Activated gamma-delta T cell (primary cell): ENCODE measurements around the gene XG.
"Not testable (repeated sequence)": the region's sequence is repeated elsewhere in the genome, so short reads cannot be mapped to it uniquely, and the experiment has no call there.

Source experiments
- DNase-seq: peaks from one replicate; lab custom pipeline; 2025; lab: John Stamatoyannopoulos, UW

The XG gene

DNA sequence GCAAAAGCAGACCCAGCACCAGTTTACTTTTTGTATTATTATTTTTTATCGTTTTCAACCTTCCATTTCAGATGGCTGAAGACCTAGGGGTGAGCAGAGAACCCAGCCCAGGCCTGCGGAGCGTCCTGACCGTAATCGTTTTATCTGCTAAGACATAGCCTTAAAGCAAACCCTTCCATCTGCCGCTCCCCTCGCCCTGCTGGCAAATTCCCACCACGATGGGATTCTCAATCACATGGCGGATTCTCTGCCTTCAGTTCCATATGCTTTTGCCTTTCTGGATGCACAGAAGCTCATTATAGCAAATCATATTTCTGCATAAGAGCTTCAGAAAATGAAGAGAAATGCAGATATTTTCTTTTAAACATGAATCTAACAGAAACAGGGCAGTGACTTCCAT lies 18.6 kb upstream of the XG start:
- no peak for DNase-seq

DNA sequence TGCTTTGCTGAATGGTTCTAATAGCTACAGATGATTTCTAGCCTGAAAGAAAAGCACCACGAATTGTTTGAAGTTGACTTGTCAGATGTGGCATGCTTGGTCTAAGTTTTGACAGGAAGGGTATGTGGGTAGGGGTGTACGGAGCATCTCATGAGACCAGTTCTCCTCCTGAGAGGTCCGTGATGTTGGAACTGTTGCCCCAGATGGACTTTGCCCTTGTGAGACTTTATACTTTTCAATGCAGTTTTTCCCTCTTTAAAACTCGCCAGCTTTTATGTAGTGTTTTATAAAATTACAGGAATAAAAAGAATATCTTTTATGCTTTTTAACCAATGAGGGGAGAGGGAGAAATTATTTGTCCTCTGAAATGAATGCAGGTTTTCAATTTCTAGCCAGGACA lies 16.6 kb upstream of the XG start:
- DNase-seq = no peak

DNA sequence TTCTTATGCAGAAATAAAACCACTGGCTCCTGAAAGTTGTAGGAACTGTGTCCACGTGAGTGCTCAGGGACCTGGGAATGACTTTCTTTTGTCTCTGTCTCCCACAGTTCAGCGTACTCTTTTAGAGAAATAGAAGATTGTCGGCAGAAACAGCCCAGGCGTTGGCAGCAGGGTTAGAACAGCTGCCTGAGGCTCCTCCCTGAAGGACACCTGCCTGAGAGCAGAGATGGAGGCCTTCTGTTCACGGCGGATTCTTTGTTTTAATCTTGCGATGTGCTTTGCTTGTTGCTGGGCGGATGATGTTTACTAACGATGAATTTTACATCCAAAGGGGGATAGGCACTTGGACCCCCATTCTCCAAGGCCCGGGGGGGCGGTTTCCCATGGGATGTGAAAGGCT lies 11.2 kb upstream of the XG start:
- no peak for DNase-seq

DNA sequence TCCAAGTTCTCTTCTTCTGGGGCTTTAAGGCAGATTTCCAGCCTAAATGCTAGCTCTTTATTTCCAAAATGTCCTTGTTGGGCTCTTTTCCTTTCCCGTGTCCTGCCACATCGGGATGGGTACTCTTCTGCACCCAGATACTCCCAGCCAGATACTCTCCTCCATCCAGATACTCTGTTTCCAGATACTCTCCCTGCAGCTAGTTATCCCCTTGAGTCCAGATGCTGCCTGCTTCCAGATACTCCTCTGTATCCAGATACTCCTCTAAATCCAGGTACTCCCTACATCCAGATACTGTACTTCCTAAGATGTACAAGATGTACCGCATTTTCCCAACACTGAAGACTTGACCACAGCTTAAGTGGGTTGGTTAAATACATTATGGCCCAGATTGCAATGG lies 10.5 kb upstream of the XG start:
- no peak for DNase-seq

DNA sequence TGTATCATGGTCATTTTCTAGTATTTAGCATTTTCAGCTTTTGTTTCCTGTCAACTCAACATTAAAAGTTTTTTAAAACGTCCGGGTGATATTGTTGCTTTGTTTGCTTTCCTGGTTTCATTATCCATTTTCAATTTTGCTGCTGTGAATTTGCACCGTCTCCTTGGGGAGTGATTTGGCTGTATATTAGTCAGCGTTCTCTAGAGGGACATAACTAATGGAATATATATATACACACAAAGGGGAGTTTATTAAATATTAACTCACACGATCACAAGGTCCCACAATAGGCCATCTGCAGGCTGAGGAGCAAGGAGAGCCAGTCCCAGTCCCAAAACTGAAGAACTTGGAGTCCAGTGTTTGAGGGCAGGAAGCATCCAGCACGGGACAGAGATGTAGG lies 5.6 kb upstream of the XG start:
- not testable (repeated sequence) for DNase-seq

DNA sequence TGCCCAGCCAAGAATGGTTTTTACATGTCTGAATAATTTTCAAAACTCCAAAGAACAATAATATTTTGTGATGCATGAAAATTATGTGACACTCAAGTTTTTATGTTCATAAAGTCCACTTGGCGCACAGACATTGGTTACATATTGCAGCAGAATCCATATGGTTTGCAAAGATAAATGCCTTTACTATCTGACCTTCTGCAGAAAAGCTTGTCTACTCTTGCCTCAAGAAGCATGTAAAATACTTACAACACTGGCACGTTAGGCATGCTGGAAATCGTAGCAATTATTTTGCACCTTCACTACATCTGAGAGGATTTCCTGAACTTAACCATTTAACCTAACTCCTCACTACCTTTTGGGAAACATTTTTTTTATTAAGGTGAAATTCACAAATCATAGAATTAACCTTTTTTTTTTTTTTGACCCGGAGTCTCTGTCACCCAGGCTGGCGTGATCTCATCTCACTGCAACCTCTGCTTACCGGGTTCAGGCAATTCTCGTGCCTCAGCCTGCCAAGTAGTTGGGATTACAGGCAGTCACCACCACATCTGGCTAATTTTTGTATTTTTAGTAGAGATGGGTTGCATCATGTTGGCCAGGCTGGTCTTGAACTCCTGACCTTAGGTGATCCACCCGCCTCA lies 3.5 kb upstream of the XG start:
- no peak for DNase-seq

DNA sequence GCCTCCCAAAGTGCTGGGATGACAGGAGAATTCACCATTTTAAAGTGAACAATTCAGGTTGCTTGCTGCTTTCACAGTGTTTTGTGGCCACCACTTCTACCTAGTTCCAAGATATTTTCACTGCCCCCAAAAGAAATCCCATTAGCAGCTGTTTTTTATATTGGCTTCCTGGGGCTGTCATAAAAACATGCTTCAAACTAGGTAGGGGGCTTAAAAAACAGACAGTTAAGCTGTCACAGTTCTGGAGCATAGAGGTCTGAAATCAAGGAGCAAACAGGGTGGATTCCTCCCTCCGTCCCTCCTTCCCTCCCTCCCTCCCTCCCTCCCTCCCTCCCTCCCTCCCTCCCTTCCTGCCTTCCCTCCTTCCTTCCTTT lies 3.0 kb upstream of the XG start:
- DNase-seq = no peak

DNA sequence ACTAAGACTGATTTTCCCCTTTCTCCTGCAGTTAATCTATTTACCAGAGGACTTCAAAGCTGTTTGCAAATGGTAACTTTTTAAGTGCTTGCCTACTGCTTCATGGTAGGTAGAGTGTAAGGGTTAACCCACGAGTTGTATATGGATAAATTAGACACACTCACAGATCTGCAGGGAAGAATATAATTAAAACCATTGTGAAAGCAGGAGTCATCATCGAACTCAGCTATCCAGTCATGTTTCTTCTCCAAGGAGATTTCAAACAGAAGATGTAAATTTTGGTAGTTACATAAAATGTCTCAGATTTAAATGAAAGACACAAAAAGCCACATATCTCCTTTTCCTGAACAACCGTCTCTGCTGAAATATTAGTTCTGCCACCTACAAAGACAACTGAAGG lies 549 bp upstream of the XG start:
- DNase-seq = no peak

DNA sequence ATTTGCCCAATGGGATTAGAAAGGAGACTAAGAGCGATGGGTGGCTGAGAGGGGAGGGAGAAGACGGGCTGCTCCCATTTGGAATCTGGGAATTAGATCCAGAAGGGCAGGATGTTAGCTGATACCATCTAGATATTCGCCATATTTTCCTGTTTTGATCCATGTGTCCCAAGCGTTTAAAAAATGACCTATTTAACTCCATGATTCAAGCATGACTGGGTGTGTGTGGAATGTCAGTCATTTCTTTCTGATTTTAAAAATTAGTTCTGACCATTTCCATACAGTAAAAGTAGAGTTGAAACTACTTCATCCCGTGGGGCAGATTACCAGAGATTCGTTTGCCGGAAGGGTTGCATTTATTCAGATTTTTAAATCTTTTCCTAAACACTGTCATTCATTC lies 601 bp downstream of the XG start:
- not testable (repeated sequence) for DNase-seq

DNA sequence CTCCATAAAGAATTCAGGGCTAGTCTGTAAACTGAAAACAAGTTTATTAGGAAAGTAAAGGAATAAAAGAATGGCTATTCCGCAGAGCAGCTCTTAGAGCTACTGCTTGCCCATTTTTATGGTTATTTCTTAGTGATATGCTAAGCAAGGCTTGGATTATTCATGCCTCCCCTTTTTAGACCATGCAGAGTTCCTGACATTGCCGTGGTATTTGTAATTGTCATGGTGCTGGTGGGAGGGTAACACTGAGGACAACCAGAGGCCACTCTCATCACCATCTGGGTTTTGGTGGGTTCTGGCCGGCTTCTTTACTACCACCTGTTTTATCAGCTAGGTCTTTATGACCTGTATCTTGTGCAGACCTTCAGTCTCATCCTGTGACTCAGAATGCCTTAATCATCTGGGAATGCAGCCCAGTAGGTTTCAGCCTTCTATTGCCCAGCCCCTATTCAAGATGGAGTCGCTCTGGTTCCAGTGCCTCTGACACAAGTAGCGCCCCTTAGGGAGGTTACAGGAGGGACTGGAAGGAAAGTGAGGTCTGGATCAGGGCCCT lies 3.4 kb downstream of the XG start:
- DNase-seq = not testable (repeated sequence)

DNA sequence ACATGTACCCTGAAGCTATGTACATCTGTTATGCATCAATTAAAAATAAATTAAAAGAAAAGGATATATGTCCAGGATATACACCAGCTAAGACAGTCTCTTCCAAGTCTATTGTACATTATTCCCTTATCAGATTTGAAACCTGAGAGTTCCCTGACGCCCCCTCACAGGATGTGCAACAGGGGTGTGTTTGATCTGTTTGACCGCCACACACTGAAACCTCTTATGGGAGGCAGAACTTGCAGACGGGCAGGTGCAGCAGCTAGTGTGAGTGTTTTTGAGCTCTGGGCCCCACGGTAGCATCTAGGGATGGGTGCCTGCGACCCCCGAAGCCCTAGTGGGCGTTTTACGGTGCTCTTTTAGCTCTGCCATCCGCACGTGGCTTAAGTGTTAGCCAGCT lies 4.7 kb downstream of the XG start:
- DNase-seq = no peak

DNA sequence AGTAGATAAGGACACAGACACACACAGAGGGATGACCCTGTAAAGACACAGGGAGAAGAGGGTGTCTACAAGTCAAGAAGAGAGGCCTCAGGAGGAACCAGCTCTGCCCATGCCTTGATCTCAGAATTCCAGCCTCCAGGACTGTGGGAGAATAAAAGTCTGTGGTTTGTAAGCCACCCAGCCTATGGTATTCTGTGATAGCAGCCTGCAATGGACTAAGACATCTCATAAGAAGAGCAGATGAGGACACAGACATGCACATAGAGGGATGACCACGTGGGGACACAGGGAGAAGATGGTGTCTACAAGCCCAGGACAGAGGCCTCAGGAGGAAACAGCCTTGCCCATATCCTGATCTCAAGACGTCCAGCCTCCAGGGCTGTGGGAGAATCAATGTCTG lies 9.4 kb downstream of the XG start:
- DNase-seq = no peak

DNA sequence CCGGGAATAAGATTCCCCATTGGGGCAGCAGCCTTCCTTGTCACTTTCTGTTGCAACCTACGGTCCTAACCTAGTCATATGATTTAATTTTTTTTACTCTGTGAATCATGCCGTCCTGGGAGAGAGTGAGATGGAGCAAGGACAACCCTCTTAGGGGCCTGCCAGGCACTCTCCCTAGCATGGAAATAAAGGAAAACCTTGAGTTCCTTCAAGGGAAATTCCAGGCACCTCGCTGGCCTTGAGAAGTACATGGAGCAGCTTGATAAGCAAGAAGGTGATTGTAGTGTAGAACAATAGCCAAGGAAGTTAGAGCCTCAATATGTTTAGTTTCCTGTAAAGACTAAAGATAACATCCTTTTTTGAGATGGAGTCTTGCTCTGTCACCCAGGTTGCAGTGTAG lies 10.8 kb downstream of the XG start:
- DNase-seq = not testable (repeated sequence)

DNA sequence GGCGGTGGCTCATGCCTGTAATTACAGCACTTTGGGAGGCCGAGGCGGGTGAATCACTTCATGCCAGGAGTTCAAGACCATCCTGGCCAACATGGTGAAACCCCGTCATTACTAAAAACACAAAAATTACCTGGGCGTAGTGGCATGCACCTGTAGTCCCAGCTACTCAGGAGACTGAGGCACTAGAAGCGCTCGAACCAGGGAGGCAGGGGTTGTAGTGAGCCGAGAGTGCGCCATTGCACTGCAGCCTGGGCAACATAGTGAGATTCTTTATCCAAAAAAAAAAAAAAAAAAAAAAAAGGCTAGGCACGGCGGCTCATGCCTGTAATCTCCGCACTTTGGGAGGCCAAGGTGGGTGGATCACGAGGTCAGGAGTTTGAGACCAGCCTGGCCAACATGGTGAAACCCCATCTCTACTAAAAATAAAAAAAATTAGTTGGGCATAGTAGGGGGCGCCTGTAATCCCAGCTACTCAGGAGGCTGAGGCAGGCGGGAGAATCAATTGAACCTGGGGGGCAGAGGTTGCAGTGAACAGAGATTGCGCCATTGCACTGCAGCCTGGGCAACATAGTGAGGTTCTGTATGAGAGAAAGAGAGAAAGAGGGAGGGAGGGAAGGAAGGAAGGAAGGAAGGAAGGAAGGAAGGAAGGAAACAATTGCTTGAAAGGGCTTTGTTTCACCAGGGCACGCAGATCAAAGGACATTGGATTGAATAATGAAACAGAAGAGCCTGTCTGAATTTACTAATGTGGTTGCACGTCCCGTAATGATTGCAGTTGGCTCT lies 13.1 kb downstream of the XG start:
- not testable (repeated sequence) for DNase-seq

DNA sequence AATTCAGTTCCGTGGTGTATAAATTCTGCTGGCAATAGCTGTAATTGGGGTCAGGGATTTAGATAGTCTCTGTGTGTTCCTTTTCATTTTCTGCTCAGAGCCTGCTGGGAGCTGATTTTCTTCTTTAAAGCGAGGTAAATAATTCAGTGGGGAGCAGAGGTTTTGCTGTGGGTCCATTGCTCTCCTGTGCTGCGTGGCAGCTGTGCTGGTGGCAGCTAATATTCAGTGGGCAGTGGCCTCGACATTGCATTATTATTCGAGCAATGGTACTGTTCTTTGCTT lies 13.7 kb downstream of the XG start:
- DNase-seq = no peak

DNA sequence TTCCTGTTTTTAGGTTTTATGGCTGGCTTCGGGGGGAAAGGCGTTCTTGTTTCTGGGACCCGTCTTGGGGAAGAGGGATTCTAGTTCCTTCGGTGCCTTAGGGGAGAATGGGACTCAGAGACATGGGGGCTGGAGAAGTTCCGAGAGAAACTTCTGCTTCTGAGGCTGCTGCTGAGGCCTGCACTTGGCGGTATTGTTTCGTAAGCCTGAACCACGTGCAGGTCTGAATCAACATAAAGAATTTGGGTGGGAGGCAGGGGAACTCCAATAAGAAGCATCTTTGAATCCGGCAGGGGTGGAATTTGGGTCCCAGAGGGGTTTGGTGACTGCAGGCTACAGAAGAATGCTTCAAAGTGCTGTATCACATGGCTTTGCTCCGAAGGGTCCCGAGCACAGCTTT lies 15.1 kb downstream of the XG start:
- DNase-seq = no peak

DNA sequence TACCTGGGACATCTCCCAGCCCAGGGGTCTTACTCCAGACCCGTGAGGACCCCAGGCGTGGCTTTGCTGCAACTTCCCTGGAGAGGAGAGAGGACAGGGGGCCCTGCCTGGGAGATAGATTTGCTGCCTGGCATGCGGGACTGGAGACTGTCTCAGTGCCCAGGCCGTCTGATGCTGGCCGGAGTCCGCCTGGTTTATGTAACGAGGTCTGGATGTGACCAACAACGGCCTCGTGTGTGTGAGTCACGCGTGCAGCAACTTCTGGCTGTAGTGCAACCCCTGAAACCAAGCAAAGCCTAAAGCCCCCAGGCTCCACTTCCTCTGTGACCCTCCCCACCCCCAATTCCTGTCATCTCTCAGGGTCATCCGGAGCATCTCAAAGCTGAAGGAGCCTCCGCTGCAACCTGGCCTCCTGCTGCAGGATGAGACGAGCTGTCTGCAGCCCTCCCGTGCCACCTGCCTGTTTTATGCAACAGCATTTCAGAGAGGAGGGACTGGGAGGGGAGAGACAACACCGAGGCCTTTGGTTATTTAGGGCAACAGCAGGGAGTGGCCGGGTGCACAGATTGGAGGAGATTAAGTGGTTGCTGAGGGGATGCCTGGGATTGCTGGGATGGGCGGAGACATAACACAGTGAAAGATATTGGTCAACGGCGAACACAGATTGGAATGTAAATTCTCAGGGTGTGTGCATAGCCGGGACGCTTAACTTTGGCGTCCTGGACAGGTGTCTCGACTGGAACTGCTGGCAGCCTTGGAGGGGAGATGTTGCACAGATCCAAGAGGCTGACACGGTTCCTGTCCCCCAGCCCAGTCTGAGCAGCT lies 16.0 kb downstream of the XG start:
- no peak for DNase-seq

DNA sequence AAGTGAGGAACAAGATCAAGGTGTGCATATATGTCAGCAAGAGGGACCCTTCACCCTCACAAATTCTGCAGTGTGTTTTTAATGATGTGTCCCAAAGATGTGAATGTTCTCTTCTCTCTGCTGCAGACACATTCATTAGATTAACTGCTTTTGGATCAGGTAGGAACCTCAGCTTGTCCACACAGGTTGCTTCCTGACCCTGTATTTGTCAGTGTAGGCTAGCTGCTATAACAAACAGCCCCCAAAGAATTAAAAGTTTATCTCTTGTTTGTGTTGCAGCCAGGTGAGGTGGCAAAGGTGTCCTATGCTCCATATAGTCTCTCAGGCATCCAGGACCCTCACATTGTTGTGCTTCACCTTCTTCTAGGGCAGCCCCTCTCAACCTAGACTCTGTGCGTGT lies 17.8 kb downstream of the XG start:
- DNase-seq = no peak

DNA sequence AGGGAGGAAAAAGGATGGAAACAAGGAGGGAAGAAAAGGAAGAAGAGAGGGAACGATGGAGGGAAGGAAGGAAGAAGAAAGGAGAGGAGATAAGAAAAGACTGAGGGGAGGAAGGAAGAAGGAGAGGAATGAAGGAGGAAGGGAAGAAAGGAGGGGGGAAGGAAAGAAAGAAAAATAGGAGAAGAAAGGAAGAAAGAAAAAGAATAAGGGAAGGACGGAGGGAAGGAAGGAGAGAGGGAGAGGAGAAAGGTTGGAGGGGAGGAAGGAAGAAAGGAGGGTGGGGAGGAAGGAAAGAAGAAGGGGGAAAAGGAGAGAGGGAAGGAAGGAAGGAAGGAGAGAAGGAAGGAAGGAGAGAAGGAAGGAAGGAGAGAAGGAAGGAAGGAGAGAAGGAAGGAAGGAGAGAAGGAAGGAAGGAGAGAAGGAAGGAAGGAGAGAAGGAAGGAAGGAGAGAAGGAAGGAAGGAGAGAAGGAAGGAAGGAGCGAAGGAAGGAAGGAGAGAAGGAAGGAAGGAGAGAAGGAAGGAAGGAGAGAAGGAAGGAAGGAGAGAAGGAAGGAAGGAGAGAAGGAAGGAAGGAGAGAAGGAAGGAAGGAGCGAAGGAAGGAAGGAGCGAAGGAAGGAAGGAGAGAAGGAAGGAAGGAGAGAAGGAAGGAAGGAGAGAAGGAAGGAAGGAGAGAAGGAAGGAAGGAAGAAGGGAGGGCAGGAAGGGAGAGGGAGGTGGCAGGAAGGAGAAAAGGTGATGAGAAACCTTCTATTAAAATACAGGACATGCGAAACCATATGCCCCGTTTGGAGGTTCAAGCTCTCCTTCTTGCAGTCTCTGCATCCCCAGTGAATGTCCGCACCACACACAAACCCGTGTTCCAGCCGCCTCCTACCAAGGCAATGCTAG lies 21.6 kb downstream of the XG start:
- DNase-seq = not testable (repeated sequence)

DNA sequence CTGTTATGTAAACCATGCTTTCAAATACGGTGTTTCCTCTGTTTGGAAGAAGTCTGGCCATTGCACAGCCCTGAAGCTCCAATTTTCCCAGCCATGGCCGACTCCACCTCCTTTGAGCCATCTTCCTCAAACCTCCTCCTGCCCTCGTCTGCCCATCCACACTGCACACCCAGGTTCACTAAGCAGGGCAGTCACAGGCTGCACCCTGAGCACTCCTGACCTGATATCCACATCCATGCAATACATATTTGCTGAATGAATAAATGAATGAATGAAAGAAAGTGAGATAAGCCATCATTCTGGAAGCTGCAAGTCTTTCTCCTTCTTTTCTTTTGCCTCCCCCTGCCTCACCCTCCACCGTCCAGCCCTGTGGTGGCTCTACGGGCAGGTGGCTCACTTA lies 22.2 kb downstream of the XG start:
- no peak for DNase-seq

DNA sequence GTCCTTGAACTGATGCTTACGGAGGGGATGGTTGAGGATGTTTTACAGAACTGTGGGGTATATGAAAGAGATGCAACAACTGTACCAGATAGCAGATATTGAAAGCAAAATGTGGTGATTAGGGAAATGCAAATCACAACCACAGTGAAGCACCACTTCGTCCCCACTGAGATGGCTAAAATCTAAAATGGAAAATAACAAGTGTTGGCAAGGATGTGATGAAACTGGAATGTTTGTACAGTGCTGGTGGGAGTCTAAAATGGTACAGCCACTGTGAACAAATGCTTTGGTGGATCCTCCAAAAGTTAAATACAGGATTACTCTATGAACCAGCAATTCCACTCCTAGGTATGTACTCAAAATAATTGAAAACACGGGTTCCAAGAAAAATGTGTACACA lies 22.9 kb downstream of the XG start:
- no peak for DNase-seq
